AG08395 (cell line): ENCODE measurements around the gene ZNF692.
"Not testable (repeated sequence)": the region's sequence is repeated elsewhere in the genome, so short reads cannot be mapped to it uniquely, and the experiment has no call there.

Source experiments
- DNase-seq: peaks from one replicate; pipeline ENCODE4 v3.0.0; 2012; ENCODE audit warnings: mixed read lengths, low spot score

ZNF692 gene

GRCh38 chr1:248807067-248807737 lies 51.7 kb downstream of the ZNF692 start:
- DNase-seq = peak; percentile 60

GRCh38 chr1:248805876-248806275 lies 53.0 kb downstream of the ZNF692 start:
- DNase-seq = no peak

GRCh38 chr1:248804771-248805681 lies 53.9 kb downstream of the ZNF692 start:
- no peak for DNase-seq

GRCh38 chr1:248803501-248803900 lies 55.4 kb downstream of the ZNF692 start:
- not testable (repeated sequence) for DNase-seq

GRCh38 chr1:248802454-248802853 lies 56.4 kb downstream of the ZNF692 start:
- DNase-seq = no peak

- DNase-seq = no peak
These were observed 58.4 kb downstream of the ZNF692 start for GRCh38 chr1:248800459-248800858.
